Middle frontal gyrus (tissue), 1 donor: ENCODE results near the gene ZFHX3.

Source experiments
- DNase-seq: peaks from one replicate; pipeline ENCODE4 v3.0.0-alpha.2; 2015; ENCODE audit warnings: low spot score; ENCODE audit errors: extremely low spot score

The ZFHX3 gene

DNA sequence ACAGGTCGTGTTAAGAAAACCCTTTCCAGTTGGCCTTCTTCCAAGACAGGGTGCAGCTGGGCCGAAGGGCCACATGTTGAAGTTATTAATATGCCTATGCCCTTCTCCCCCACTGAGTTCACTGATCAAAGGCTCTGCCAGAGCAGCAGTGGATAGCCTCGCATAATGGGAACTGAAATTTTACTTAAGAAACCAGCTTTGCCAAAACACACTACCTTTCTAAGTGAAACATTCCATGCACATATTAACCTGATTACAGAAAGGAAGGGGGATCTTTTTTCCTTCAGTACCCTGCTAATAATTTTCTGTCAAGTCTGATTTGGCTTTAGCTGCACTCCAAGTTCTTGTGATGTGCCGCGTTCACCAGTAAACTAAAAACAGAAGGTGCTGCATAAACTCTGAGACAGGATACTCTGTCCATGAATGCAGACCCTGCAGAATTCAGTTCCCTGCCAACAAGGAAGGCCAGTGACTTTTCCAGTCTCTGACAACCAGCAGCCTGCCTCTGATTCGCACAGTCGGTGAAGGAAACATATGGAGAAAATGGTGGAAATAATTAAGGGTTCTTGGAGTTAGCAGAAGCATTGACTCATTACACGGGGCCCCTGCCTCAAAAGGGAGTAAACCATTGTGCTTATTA is 283.8 kb downstream of the ZFHX3 start:
- DNase-seq = no peak

DNA sequence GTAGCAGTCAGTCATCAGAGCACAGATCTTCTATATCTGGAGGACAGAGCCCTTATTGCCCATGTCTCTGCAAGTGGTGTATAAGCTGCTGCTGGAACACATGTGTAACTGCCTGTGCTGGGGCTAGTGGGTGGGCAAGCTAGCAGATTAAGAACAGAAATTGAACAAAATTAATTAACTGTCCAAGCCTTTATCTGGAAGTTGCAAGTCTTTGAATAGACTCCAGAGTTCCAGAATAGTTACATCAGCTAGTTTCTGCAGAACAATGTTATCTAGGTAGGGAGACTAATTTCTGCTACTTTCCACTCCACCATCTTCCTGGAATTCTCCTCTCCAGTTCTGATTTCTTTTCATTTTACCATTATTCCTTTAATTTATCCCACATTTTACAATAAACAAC is 287.3 kb downstream of the ZFHX3 start:
- DNase-seq = no peak

DNA sequence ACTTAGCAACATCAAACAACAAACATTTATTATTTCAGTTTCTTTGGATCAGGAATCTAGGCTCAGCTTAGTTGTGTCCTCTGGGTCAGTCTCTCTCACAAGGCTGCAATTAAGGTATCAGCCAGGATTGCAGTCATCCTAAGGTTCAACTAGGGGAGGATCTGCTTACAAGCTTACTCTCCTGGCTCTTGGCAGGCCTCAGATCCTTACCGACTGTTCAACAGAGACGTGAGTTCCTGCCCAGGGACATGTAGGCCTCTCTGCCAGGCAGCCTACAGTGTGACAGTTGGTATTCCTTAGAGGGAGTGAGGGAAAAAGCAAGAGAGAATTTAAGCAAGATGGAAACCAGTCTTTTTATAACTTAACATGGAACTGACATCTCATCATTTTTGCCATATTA is 294.0 kb downstream of the ZFHX3 start:
- no peak for DNase-seq

DNA sequence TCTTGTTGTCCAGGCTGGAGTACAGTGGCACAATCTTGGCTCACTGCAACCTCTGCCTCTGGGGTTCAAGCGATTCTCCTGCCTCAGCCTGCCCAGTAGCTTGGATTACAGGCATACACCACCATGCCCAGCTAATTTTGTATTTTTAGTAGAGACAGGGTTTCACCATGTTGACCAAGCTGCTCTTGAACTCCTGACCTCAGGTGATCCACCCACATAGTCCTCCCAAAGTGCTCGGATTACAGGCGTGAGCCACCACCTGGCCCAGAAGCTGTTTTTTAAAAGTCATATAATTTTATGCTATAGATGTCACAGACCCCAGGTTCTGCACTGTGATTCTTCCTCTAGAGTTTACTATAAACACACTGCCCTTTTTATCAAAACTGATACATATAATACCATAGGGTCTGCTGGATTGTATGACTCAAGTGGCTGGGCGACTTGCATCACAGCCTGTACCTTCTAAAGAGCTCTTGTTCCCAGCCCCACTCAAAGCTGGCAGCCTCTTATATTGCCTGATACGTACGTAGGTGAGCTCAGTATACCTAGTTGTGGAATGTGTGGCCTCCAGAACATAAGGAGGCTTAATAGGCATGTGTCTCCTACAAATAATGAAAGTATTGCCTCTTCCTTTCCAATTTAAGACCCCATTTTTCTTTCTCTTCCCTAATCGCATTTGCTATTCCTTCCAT is 295.8 kb downstream of the ZFHX3 start:
- DNase-seq = no peak

DNA sequence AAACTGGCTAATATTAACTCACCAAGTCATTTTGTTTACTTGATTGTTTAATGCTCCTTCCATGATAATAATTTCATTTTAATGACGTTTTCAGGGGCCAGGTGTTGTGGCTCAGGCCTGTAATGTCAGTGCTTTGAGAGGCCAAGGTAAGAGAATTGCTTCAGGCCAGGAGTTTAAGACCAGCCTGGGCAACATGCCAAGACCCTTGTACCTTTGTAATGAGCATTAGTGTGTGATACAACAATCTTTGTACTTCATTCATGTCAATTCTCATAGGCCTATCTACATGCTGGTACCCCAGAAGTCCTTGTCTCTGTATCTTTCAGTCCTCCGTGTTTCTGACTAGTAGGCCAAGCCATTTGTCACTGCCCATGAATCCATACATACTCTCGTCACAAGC is 296.9 kb downstream of the ZFHX3 start:
- DNase-seq = no peak

DNA sequence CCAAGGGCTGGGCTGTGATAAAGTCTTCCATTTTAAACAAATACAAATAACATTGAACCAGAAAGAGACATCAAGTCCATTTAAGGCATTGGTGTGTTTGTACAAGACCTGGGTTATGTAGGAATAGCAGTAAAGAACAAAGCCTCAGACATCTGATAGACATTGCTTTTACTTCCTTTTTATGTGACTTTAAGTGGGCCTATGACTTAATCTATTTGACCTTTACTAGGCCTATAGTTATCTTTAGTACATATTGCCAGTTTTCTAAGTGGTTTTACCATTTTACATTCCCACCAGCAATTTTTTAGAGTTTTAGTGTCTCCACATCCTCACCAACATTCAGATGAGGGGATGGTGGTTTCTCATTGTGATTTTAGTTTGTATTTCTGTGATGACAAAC is 298.8 kb downstream of the ZFHX3 start:
- no peak for DNase-seq

DNA sequence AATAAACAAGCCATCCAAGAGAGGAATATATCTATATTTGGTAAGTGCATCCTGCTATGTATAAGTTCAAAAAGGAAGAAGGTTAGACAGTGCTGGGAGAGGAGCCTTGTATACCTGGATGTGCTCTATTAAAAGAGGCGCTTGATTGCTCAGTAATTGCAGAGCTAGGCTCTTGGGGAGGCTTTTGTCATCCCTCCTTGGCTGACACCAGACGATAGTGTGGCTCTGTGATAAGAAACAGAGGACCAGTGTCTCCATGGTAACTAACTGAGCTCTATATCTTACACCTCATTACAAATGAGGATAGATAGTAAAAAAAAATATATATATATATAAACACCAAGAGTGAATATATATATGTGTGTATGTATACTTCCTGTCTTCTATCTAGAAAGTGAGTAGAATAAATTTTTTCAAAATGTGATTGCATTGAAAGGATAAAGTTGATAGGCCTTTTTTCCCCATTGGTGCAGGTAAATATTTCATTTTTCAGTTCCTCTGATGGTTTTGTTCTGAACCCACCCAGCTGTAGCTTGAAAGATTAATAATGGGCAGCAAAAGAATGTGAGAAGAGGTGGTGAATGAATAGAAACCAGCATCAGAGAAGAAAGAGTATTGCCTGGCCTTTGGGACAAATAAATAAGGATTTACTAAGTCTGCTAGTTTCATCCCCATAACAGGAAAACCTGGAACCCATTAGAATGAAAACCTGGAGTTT is 303.7 kb downstream of the ZFHX3 start:
- DNase-seq = no peak

DNA sequence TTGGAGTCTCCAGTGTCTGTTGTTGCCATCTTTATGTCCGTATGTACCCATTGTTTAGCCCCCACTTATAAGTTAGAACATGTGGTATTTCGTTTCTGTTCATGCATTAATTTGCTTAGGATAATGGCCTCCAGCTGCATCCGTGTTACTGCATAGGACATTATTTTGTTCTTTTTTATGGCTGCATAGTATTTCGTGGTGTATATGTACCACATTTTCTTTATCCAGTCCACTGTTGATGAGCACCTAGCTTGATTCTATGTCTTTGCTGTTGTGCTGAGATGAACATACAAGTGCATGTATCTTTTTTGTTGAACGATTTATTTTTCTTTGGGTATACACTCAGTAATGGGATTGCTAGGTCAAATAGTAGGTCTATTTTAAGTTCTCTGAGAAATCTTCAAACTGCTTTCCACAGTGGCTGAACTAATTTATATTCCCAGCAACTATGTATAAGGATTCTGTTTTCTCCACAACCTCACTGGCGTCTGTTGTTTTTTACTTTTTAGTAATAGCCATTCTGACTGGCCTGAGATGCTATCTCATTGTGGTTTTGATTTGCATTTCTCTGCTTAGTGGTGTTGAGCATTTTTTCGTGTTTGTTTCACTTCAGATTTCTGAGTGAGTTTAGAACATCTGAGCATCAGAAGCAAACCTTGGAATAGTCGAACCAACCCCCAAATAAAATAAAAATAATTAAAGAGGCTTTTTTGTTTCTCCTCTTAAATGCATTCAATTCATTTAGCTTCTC is 304.7 kb downstream of the ZFHX3 start:
- DNase-seq = no peak

DNA sequence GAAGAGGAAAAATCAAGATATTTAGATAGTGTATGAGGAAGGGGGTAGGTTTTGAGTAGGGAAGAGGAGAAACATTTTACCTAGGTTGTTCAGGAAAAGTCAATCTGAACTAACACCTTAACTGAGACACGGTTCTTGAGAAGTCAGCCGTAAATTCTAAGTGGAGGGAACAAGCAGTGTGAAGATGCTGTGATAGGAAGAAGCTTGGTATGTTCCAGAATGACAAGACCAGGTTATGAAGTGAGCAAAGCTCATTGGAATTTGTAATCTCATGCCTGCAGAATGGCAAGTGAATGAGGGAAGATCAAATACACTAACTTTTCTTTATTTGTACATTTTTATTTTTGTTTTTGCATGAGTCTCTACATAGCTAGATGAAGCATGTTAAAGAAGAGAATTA is 307.6 kb downstream of the ZFHX3 start:
- DNase-seq = no peak

DNA sequence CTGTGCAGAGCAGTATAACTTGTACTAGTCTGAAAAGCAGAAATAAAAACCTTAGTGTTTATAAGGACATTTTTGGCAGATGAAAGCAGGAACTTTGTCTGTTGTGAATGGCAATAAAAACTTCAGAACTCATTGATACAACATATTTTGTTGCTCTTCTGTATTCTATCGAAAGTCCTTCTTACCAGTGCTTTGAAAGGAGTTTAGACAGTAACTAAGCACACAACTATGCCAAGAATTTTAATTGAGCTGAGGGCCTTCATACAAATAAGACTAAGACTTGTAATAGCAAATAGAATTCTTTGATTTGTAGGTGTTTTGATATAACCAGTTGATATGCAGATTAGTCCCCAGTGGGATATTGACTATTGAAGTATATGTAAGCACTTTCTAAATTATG is 308.4 kb downstream of the ZFHX3 start:
- DNase-seq = no peak

DNA sequence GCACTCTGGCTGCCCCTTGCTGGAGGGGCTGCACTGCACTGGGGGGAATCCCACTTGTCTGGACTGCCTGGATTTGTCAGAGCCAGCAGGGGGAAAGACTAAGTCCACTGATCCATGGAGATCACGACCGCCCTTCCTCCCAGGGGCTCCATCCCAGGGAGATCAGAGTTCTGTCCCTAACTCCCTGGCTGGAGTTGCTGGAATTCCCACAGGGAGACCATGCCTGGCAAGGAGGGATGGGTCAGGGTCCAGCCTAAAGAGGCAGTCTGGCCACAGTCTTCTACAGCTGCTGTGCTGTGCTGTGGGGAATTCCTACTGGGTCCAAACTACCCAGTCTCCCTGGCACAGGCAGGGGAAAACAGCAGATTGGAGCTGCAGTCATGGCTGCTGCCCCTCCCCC is 311.9 kb downstream of the ZFHX3 start:
- no peak for DNase-seq
